ENCODE results near the gene MATN3.

GRCh38 chr2:19988600-19988999, 23.9 kb downstream of the MATN3 start:
- TF ChIP-seq POLR2AphosphoS5 (IDR thresholded peaks at IDR 0.05; ENCODE audit: insufficient read depth, low read depth, low read length) (no peak), MAX (IDR thresholded peaks at IDR 0.05; ENCODE audit: insufficient read depth, insufficient read length) (no peak), MYC (IDR thresholded peaks at IDR 0.05; ENCODE audit: low read depth, low read length) (no peak)
- TF ChIP-seq, protein P1, sequence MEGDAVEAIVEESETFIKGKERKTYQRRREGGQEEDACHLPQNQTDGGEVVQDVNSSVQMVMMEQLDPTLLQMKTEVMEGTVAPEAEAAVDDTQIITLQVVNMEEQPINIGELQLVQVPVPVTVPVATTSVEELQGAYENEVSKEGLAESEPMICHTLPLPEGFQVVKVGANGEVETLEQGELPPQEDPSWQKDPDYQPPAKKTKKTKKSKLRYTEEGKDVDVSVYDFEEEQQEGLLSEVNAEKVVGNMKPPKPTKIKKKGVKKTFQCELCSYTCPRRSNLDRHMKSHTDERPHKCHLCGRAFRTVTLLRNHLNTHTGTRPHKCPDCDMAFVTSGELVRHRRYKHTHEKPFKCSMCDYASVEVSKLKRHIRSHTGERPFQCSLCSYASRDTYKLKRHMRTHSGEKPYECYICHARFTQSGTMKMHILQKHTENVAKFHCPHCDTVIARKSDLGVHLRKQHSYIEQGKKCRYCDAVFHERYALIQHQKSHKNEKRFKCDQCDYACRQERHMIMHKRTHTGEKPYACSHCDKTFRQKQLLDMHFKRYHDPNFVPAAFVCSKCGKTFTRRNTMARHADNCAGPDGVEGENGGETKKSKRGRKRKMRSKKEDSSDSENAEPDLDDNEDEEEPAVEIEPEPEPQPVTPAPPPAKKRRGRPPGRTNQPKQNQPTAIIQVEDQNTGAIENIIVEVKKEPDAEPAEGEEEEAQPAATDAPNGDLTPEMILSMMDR (IDR thresholded peaks at IDR 0.05; ENCODE audit: extremely low read depth in 1 of 2, insufficient read depth in 1 of 2, low read depth in 1 of 2, low read length in 2 of 2), result no peak

All from endothelial cell of umbilical vein (primary cell).